HG03457 (cell line): ENCODE data around the gene CCHCR1.

Source experiments
- ATAC-seq: cut with Tn5 transposase; IDR thresholded peaks from one replicate; pipeline ENCODE4 v1.9.1; 2021; ENCODE audit warnings: moderate number of reproducible peaks; ENCODE audit not compliant: unreplicated experiment

The CCHCR1 gene

GRCh38 chr6:31112478-31112877 lies 45.1 kb downstream of the CCHCR1 start, which contains the start of gene C6orf15:
Gene C6orf15, minus strand, starts transcription at chr6:31112575. Its CDS starts 20 bp downstream, at chr6:31112555.
- ATAC-seq = no peak

DNA sequence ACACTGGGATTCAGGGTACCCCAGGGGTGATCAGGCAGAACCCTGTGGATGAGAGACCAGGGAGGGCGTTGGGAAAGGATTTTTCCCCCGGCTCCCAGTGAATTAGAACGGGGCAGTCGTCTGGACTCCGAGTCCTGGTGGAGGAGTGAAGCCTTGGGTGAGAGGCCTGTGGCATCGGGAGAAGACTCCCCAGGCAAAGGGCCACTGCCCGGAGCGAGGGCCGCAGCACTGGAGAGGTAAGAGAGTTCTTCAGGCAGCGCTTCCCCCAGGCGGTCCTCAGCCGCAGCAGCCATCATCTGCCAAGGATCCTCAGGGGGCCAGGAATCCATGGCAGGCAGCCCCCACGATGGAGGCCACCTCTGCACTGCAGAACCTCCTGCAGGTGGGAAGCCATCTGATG lies 45.9 kb downstream of the CCHCR1 start:
- no peak for ATAC-seq

GRCh38 chr6:31110825-31111582 lies 46.6 kb downstream of the CCHCR1 start:
- no peak for ATAC-seq

DNA sequence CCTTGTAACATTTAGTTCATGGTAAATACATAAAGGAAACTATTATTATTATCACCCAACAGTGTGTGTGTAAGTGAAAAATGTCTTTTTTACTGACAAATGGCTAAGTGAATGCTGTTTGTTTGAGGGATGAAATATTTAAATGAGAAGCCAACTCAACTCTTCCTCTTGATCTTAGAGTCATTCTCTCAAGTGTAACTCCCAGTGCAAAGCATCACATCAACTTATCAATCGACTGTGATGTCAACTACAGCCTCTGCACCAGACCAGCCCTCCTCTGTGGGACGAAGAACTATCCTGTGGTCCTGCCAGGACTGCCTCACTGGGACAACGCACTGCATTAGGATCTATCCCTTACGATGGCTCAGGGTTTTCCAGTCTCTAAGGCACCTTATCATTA lies 50.5 kb downstream of the CCHCR1 start:
- ATAC-seq = no peak

GRCh38 chr6:31103136-31103535 lies 54.5 kb downstream of the CCHCR1 start:
- no peak for ATAC-seq

- no peak for ATAC-seq
Observed at GRCh38 chr6:31098449-31098938, 59.1 kb downstream of the CCHCR1 start.

GRCh38 chr6:31096656-31097055 lies 60.9 kb downstream of the CCHCR1 start:
- no peak for ATAC-seq

- ATAC-seq = no peak
Observed at GRCh38 chr6:31096215-31096614, 61.4 kb downstream of the CCHCR1 start.

- ATAC-seq = no peak
Observed at GRCh38 chr6:31094389-31094881, 63.2 kb downstream of the CCHCR1 start.

DNA sequence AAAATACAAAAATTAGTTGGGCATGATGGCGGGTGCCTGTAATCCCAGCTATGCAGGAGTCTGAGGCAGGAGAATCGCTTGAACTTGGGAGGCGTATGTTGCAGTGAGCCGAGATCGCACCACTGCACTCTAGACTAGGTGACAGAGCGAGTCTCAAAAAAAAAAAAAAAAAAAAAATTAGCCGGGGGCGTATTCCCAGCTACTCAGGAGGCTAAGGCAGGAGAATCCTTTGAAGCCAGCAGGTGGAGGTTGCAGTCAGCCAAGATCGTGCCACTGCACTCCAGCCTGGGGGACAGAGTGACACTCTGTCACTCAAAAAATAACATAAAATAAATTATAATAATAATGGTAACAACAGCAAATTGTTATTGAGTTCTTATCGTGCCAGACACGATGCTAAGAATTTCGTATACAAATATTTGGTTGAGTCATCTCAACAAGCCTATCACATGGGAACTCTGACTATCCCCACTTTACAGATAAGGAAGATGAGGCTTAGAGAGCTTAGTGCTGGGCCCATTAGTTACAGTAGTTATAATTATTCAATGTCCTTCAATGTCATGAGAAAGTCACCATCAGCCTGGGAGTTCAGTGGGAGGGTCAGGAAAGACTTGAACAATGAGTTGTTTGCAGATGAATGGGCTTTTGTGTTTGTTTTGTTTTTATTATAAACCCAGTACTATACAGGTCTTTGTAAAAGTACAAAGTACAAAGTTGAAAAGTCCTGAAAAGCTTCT lies 64.7 kb downstream of the CCHCR1 start:
- no peak for ATAC-seq
